ENCODE measurements around the gene MTMR2.
"Not testable (repeated sequence)": the region's sequence is repeated elsewhere in the genome, so short reads cannot be mapped to it uniquely, and the experiment has no call there.

Gene MTMR2

GRCh38 chr11:95831198-95831883, 92.6 kb downstream of the MTMR2 start:
- H3K4me3 ChIP-seq (ENCODE audit: low read depth, low read length): no peak overlapping the region
- no peak for TF ChIP-seq CTCF (IDR thresholded peaks at IDR 0.05; ENCODE audit: borderline replicate concordance, insufficient read depth, low read depth, low read length)

- no peak overlapping the region for H3K4me3 ChIP-seq (ENCODE audit: low read depth, low read length)
- no peak for TF ChIP-seq CTCF (IDR thresholded peaks at IDR 0.05; ENCODE audit: borderline replicate concordance, insufficient read depth, low read depth, low read length)
These were observed 94.2 kb downstream of the MTMR2 start for GRCh38 chr11:95829580-95830259.

DNA sequence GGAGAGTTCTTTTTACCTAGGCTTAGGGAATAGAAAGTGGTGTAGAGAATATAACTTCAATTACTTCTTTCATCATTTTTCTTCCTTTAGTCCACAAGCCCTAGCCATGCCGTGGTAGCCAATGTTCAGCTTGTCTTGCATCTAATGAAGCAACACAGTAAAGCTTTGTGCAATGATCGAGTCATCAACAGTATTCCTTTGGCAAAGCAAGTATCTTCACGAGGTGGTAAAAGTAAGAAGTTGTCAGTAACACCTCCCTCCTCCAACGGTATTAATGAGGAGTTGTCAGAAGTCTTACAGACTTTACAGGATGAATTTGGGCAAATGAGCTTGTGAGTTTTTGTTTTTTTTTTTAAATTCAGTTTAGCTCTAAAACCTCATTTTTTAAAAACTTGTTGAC, 96.2 kb downstream of the MTMR2 start:
- H3K4me3 ChIP-seq (ENCODE audit: low read depth, low read length): no peak overlapping the region
- TF ChIP-seq CTCF (IDR thresholded peaks at IDR 0.05; ENCODE audit: borderline replicate concordance, insufficient read depth, low read depth, low read length): no peak

- no peak for TF ChIP-seq CTCF (IDR thresholded peaks at IDR 0.05; ENCODE audit: borderline replicate concordance, insufficient read depth, low read depth, low read length)
- H3K4me3 ChIP-seq (ENCODE audit: low read depth, low read length): no peak overlapping the region
These were observed 102.3 kb downstream of the MTMR2 start for GRCh38 chr11:95821640-95822039.

DNA sequence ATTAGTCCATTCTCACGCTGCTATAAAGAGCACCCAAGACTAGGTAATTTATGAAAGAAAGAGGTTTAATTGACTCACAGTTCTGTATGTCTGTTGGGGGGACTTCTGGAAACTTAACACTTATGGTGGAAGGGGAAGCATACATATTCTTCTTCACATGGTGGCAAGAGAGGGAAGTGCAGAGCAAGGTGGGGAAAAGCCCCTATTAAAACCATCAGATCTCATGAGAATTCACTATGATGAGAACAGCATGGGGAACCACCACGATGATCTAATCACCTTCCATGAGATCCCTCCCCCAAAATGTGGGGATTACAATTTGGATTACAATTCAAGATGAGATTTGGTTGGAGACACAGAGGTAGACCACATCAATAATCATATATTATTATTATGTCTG, 107.9 kb downstream of the MTMR2 start:
- no peak for TF ChIP-seq CTCF (IDR thresholded peaks at IDR 0.05; ENCODE audit: borderline replicate concordance, insufficient read depth, low read depth, low read length)
- H3K4me3 ChIP-seq (ENCODE audit: low read depth, low read length): no peak overlapping the region

DNA sequence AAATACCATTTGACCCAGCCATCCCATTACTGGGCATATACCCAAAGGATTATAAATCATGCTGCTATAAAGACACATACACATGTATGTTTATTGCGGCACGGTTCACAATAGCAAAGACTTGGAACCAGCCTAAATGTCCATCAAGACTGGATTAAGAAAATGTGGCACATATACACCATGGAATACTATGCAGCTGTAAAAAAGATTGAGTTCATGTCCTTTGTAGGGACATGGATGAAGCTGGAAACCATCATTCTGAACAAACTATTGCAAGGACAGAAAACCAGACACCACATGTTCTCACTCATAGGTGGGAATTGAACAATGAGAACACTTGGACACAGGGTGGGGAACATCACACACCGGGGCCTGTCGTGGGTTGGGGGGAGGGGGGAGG, 112.9 kb downstream of the MTMR2 start:
- H3K4me3 ChIP-seq (ENCODE audit: low read depth, low read length): not testable (repeated sequence)

GRCh38 chr11:95806464-95806863, 117.4 kb downstream of the MTMR2 start:
- H3K4me3 ChIP-seq (ENCODE audit: low read depth, low read length): not testable (repeated sequence)

- no peak overlapping the region for H3K4me3 ChIP-seq (ENCODE audit: low read depth, low read length)
- no peak for TF ChIP-seq CTCF (IDR thresholded peaks at IDR 0.05; ENCODE audit: borderline replicate concordance, insufficient read depth, low read depth, low read length)
These were observed 118.0 kb downstream of the MTMR2 start for GRCh38 chr11:95805869-95806268.

All from GM12875 (cell line).